HG02642 (cell line): ENCODE data around the gene ABCF2.

ENCODE experiments used
- ATAC-seq: cut with Tn5 transposase; IDR thresholded peaks from one replicate; pipeline ENCODE4 v1.9.1; 2021; ENCODE audit warnings: mild to moderate bottlenecking; ENCODE audit not compliant: unreplicated experiment, poor library complexity

The ABCF2 gene

DNA sequence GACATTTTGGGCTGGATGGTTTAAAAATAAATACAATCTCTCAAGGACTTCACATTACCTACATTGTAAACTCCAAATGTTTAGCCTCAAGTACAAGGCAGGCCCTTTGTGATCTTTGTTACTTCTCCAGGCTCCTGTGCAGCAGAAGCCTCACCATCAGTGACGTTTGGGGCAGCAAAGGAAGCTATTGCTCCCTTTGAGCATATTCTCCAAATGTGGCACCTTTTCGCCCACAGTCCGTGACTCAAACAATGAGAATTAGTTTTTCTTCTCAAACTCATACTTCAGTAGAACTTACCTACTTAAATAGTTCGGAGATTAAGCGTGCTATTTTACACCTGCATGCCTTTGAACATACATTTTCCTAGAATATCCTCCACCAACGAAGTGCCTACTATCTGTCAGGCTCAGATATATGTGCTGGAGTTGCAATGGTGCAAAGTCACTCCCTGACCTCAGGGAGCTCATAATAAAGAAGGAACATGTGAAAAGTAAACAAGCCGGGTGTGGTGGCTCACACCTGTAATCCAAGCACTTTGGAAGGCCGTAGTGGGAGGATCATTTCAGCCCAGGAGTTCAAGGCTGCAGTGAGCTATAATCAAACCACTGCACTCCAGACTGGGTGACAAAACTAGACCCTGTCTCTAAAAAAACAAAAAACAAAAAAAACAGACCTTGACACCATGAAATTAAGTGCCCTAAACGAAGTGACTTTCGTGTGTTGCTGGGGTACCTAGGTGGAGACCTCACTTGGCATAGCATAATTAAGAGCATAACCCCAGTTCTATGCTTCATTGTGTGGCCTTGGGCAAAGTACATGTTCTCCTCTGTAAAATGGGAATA lies 1.2 kb upstream of the ABCF2 start:
- ATAC-seq, result no peak

DNA sequence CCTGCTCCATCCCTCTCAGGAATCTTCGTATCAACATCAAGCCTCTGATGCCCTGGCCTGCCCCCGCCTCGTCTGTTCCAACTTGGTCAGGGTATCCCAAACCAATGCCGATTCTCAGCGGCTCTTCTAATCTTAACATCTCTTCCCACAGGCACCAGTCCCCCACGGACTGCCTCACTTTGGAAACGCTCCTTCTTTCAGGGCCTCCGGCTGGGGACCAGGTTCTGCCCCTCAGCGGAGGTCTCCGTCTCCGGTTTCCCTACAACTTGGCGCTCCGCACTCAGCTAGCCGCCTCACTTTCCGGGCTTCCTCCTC lies 488 bp downstream of the ABCF2 start:
- ATAC-seq, result peak; percentile 5

DNA sequence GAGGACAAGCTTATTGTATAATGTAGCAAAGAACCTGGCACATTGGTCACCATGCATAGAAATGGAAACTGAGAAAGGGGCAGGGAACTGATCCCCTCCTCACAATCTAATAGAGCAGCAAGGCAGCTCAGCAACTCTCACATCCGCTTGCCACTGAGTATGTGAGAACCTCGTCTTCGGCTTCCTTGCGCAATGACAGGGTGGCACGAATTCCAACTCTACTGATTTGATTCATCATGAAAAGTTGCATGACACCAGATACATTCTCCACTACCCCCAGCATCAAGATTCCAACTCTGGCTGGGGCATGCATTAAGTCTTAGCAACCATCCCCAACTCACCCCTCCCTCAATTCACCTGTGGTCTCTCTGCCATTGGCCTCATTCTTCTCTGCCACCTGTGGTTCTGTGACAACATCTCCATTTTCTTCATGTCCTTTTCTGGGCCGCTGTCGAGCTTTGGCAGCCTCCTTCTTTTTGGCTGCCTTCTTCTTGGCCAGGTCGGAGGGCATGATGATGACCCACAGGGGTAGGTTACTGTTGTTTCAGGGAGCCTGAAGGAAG lies 976 bp downstream of the ABCF2 start:
- no peak for ATAC-seq

DNA sequence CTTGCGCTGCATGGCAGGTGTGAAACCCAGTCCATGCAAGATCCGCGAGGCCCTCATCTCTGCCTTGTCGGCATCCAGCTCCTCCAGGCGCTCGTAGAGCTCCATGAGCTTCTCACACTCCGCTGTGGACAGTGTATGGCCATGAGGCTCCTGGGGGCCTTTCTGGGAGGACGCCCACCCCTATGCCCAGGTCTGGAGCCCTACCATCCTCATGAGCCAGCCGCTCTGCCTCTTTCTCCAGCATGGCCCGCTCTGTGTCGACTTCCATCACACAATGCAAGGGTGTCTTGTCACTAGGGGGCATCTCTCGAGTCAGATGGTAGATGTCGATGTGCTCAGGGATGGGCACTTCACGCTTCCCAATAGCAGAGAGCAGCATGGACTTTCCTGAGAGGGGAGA lies 3.3 kb downstream of the ABCF2 start:
- no peak for ATAC-seq

- ATAC-seq, result no peak
Measured at GRCh38 chr7:151218170-151218569, 8.8 kb downstream of the ABCF2 start.

DNA sequence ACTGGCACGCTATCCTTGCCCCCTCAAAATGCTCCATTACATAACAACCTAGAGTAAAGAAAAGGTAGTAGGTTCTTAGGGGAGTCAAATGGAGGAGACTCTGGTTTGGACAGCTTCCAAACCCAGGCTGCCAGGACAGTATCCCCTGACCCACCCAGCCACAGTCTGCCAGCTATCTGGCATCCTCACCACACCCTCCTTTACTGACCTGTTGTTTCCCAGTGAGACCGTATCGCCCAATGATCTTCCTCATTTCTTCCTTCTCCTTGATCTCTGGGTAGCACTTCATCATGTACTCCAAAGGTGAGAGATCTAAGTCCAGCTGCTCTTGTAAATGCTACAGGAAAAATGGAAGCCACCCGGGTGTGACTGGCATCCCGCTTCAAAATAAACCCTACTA lies 11.6 kb downstream of the ABCF2 start:
- no peak for ATAC-seq

GRCh38 chr7:151213826-151214225 lies 13.2 kb downstream of the ABCF2 start:
- ATAC-seq, result no peak

GRCh38 chr7:151212626-151213025 lies 14.4 kb downstream of the ABCF2 start:
- ATAC-seq, result no peak

DNA sequence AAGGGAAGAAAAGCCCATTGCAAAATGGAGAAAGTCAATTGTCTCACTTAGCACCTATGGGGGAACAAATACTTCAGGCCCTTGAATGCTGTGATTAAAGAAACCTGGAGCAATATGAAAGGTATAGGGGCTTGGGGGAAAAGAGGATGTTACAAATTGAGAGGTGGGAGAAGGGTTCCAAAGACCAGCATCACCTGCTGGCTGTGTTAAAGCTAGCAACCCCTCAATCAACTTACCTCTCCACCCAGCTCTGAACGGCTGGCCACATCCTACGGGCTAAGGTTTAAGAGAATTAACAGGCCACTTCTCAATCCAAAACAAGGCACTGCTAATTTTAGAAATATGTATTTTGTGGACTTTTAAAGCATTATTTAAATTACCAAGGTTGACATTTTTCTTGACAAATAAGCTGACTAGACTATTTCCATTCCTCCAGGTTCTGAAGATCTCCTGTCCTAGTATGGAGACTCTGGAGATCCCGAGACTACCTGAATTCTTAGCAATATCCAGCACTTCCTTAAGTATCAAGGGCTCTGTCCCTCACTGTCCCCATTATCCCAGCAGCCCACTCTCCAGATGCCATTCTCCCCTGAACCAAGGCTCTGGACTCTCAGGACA lies 15.7 kb downstream of the ABCF2 start:
- no peak for ATAC-seq

GRCh38 chr7:151210087-151210854 lies 16.7 kb downstream of the ABCF2 start, which contains the start of gene H2BK1:
H2BK1 (minus strand) TSS chr7:151210488; CDS start chr7:151210318, 170 bp downstream.
- no peak for ATAC-seq

DNA sequence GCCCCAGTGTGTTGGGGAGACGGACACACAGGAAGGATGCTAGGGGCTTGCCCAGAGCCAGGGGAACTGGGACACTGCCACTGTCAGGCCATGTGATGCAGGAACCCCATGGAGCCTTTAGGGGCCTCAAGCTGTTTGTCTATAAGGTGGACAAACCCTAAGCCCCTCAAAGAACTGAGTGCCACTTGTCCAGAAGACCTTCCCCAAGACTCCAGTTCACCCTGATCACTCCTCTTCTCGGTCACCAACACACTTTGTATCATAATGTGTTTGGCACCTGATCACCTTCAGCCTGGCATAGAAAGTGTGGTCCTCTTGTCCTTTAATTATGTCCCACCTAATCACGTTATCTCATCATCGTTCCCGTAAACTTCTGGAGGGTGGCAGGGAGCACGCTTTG lies 17.4 kb downstream of the ABCF2 start:
- ATAC-seq, result no peak

- ATAC-seq, result no peak
Measured at GRCh38 chr7:151208253-151208862, 18.6 kb downstream of the ABCF2 start.

- no peak for ATAC-seq
Measured at GRCh38 chr7:151207804-151208203, 19.2 kb downstream of the ABCF2 start.

DNA sequence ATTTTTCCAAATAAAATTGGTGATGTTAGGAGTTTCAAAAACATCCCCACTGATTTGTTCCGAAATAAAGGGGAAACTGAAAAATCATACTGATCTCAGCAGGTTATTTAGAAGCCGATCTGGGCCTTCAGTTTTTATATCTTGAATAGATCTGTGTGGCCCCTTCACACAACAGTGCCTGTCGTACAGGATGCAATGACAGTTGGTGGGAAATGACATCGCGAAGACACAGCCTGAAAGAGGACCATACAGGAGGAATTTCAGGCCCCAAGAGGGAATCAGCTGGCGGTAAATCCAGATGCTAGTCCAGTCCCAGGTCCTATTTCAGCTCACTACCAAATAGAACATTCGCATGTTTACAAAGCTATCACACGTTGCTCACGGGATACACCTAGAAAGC lies 19.7 kb downstream of the ABCF2 start:
- ATAC-seq, result no peak

DNA sequence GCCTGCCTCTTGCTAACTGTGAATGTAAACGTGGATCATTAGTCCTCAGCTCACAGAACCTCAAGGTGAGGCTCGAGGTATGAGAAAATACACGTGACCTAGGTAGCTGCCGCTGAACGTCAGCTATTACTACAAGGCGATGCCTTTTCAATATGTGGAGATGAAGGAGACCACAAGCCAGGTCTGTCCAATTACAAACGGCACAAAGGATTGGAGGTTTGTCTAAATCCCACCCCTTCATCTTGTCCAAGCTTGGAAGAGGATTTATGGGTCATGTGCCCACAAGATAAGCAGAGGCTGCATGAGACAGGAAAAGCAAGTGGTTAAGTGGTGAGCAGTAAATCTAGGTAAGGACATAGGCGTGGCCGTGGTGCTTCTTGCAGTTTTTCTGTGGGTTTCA lies 20.1 kb downstream of the ABCF2 start:
- ATAC-seq, result no peak

DNA sequence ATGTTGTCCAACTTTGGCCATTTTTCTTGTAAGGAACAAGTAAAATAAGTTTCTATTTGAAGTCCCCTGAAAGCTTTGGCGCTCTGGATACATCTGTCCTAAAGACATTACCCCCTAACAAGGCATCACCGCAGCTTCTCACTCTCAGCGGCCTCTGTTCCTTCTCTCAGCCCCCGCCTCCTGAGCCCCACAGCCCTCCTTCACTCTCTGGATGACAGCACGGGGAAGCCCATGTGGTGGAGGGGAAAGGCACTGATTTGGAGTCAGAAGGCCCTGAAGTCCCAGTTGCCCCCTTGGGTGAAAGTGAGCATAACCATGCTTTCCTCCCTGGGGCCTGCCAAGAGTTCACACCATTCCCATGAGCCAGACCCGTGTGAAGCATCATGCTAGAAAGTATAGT lies 21.3 kb downstream of the ABCF2 start:
- no peak for ATAC-seq

GRCh38 chr7:151204383-151205032 lies 22.5 kb downstream of the ABCF2 start:
- ATAC-seq, result no peak

- no peak for ATAC-seq
Measured at GRCh38 chr7:151202836-151203235, 24.2 kb downstream of the ABCF2 start.

DNA sequence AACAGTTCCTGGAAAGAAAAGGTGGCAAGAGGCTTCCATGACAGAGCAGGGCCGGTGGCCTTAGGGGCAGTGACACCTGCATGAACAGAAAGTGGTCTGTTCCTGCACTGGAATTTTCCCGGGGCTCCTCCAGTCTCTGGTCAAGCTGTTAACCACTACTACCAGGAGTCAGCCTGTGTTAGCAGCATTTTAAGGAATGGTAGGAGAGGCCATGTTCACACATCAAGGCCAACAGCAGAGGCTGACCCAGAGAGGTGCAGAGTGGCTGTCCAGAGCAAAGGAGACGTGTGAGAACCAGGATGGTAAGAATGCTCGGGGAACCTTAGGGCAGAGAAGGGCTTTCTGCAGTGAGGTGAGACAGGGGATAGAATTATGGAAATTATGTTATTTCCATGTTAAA lies 25.3 kb downstream of the ABCF2 start:
- no peak for ATAC-seq

DNA sequence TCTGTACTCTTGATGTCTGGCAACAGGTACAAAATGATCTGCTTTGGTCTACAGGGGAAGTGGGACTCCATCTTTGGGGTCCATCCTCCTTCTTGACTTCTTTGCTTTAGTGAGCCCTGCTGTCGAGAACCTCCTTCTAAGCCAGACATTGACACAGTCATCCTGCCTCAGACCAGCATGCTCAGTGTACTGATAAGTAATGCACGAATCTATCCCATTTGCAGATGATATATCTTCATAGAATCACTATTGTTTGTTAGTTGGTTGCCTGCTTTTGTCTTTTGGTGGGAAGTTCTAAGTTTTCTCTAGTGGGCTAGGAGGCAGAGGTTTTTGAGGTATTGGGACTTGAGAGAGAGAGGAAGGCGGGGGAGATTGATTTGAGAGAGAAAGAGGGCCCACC lies 25.7 kb downstream of the ABCF2 start:
- no peak for ATAC-seq
